ENCODE measurements around the gene SPOCK1. TPM values are rescaled to one million over a fixed set of nuclear protein-coding genes. Genes with fewer than 3 reads are reported as not detected.
A peak's percentile ranks its signal among the peaks of the same experiment; 100 is the strongest.

The SPOCK1 gene
- polyA plus RNA-seq, 12 donors = 3.1 to 29.9 (median 7.5) TPM; not detected in 1

- no peak for DNase-seq
Observed at GRCh38 chr5:137027758-137028157, 471.4 kb downstream of the SPOCK1 start.

- peak; percentile 19 for DNase-seq
Observed at GRCh38 chr5:137026296-137026695, 472.8 kb downstream of the SPOCK1 start.

GRCh38 chr5:137024044-137024443 is 475.1 kb downstream of the SPOCK1 start:
- no peak for DNase-seq

GRCh38 chr5:137023371-137023770 is 475.8 kb downstream of the SPOCK1 start:
- DNase-seq = no peak

DNA sequence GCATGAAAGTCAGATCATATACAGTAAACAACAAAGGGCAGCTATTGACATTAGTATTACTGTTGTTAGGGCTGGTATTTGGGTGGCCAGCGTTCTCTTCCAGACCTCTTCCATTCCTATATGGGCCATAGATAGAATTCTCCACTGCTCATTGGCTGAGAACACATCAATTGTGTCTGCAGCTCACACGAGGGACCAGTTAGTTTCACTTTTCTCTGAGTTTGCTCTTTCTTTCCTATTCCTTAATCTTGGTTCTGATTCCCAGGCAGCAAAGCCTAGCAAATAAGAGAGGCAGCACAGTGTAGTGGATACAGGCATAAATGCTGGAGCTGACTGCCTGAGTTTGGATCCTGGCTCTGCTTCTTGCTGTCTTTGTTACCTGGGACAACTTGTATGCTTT is 476.4 kb downstream of the SPOCK1 start:
- no peak for DNase-seq

DNA sequence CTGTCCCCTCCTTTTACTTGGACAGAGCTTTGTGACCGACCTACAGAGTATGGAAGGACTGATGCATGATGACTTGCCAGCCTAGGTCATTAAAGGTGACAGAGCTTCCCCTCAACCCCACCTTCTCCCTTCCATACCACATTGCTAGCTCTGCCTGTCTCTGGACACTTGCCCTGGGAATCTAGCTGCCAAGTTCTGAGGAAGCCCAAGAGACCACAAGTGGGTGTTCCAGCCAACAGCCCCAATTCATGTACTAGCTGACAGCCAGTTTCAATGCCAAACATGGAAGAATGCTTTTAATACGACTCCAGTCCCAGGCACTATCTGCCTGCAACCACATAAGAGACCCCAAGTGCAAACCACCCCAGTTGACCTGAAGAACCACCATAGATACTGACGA is 477.1 kb downstream of the SPOCK1 start:
- no peak for DNase-seq

- no peak for DNase-seq
Observed at GRCh38 chr5:137019229-137019628, 479.9 kb downstream of the SPOCK1 start.

DNA sequence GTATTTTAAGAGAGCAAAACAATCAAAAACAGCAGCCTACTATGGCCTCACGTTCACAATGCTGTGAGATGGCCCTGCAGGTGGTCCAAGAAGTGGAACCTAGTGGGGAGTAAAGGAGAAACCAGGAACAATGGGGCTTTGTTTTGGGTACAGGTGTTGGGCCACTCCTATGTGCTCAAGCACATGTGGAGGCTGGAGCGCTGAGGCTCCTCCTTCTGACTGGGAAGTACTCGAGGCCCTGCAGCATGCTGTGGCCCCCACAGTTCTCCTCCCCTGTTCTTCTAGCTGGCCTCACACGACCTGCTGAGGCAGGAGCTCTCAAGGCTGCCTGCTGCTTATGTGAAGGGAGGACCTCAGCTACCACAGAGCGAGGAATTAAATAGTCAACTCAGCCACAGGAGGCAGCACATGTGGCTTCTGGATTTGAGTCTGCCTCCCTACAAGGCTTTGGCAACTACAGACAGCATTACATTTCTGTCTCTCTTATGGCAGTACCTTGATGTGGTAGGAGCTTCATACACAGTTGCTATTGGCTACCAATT is 482.3 kb downstream of the SPOCK1 start:
- no peak for DNase-seq

- no peak for DNase-seq
Observed at GRCh38 chr5:137015540-137016116, 483.5 kb downstream of the SPOCK1 start.

DNA sequence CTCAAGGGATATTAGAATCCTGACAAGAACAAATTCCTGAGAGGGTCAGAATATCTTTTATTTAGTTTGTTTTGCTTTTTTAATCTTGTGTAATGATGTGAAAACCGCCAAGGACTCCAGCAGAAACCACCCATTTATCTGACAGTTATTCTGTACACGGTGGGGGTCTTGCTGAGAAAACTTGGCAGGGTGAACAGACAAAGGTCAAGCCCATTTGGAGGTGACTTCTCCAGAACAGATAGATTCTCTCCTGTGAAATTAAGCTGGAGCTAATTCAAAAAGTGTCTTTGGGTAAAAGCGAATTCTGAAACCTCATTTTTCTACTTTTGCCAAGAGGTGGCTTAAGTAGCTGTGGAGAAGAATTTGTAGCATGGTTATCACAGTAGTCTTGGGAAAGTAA is 484.4 kb downstream of the SPOCK1 start:
- no peak for DNase-seq

- no peak for DNase-seq
Observed at GRCh38 chr5:137010226-137010625, 488.9 kb downstream of the SPOCK1 start.

- no peak for DNase-seq
Observed at GRCh38 chr5:137004279-137004678, 494.8 kb downstream of the SPOCK1 start.

GRCh38 chr5:137001026-137001569 is 498.0 kb downstream of the SPOCK1 start:
- no peak for DNase-seq

GRCh38 chr5:136999787-137000186 is 499.3 kb downstream of the SPOCK1 start:
- no peak for DNase-seq

GRCh38 chr5:136998854-136999357 is 500.2 kb downstream of the SPOCK1 start:
- no peak for DNase-seq

DNA sequence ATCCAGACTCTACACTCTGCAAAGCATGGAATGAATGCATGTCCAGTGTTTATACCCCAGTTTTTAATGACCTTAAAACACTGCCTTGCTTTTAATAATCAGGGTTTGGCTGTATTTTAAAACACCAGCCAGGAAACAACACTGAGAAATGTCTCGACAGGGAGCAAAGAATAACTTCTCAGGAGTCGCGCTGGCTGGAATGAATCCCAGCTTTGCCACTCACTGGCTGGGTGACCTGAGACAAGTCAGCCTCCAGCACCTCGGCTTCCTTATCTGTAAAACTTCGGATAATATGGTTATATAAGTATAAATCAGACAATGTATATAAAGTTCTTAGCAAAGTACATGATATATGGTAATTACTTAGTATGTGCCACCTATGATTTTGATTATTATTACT is 505.0 kb downstream of the SPOCK1 start:
- no peak for DNase-seq

GRCh38 chr5:136992796-136993489 is 506.2 kb downstream of the SPOCK1 start:
- DNase-seq = no peak

- no peak for DNase-seq
Observed at GRCh38 chr5:136985785-136986475, 513.2 kb downstream of the SPOCK1 start.

GRCh38 chr5:136984772-136985446 is 514.2 kb downstream of the SPOCK1 start:
- DNase-seq = no peak

DNA sequence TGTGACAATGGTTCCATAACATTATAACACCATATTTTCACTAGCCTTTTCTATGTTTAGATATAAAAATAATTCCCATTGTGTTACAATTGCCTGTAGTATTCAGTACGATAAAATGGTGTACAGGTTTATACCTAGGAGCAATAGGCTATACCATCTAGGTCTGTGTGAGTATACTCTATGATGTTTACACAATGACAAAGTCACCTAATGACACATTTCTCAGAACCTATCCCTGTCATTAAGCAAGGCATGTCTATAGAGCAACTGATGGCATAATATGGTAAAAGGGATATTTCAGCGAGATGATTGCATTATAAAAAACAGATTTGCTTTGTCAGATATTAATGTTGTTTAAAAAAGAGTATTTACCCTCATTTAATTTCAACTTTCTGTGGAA is 517.2 kb downstream of the SPOCK1 start:
- DNase-seq = no peak

- DNase-seq = no peak
Observed at GRCh38 chr5:136979131-136979530, 520.0 kb downstream of the SPOCK1 start.

GRCh38 chr5:136963504-136963903 is 535.6 kb downstream of the SPOCK1 start:
- no peak for DNase-seq

Measured in muscle of arm (tissue), 12 donors.